A549 (cell line): ENCODE results near the gene KLHL29. TPM values are rescaled to one million over a fixed set of nuclear protein-coding genes. Genes with fewer than 3 reads are reported as not detected.

Experiments used
- ATAC-seq, 2 experiments: fragments of 200-7000 bp in 1 of 2; fragments of >200 bp in 1 of 2; cut with Nextera tagmentation in 1 of 2; cut with Tn5 transposase in 1 of 2; 3 replicates each; pipeline versions ENCODE4 v1.8.0 to v1.9.1; 2018 to 2020; ENCODE audit warnings: mild to moderate bottlenecking in 1 of 2, moderate library complexity in 1 of 2
- CTCF ChIA-PET: fragments of 300-600 bp; sonication (Branson Sonifier 250); formaldehyde crosslinking; extraction: SDS; loops from one replicate; lab custom pipeline; 2021; ENCODE audit warnings: antibody characterized with exemption, inconsistent platforms; lab: Yijun Ruan, JAX
- POLR2A ChIA-PET: fragments of 350-600 bp; formaldehyde crosslinking; extraction: SDS; loops from one replicate; lab custom pipeline; 2021; ENCODE audit warnings: antibody characterized with exemption, inconsistent platforms; lab: Yijun Ruan, JAX
- DNase-seq, 2 experiments: peaks; one replicate each; pipeline versions ENCODE4 v3.0.0 to v3.0.0-alpha.2; 2011 to 2016; ENCODE audit warnings: low read depth in 1 of 2, low spot score in 1 of 2
- FAIRE-seq: peaks from 2 replicates; lab custom pipeline; 2011; peaks lifted over from hg19 to GRCh38; lab: Jason Lieb, UNC
- H3K27ac ChIP-seq, 2 experiments: fragments of >200 bp; sonication (Bioruptor Twin); formaldehyde crosslinking; 3 replicates each; pipeline ENCODE4 v1.5.1; 2016 to 2017
- H3K4me1 ChIP-seq: fragments of >200 bp; sonication (Bioruptor Twin); formaldehyde crosslinking; 3 replicates; pipeline ENCODE4 v1.6.1; 2016
- H3K4me2 ChIP-seq: fragments of >200 bp; sonication (Bioruptor Twin); formaldehyde crosslinking; 3 replicates; pipeline ENCODE4 v1.6.1; 2016
- H3K4me3 ChIP-seq: fragments of >200 bp; sonication (Bioruptor Twin); formaldehyde crosslinking; 3 replicates; pipeline ENCODE4 v1.5.1; 2016
- H3K9me3 ChIP-seq: fragments of >200 bp; sonication (Bioruptor Twin); formaldehyde crosslinking; 3 replicates; pipeline ENCODE4 v1.6.1; 2016
- BCL3 ChIP-seq: fragments of >200 bp; sonication (Bioruptor Twin); formaldehyde crosslinking; IDR thresholded peaks from 3 replicates; pipeline ENCODE4 v1.6.1; 2016
- CEBPB ChIP-seq, 2 experiments: fragments of >200 bp in 1 of 2; sonication (Bioruptor Twin) in 1 of 2; formaldehyde crosslinking in 1 of 2; IDR thresholded peaks; 2 replicates each; pipeline ENCODE4 v1.6.1; 2012 to 2016
- CHD2 ChIP-seq: fragments of 150-350 bp; IDR thresholded peaks from 2 replicates; pipeline ENCODE4 v1.6.1; 2014; ENCODE audit warnings: low read length; ENCODE audit not compliant: partially characterized antibody
- CHD4 ChIP-seq: fragments of 200-600 bp; sonication (generic); IDR thresholded peaks from 2 replicates; pipeline ENCODE4 v1.6.1; 2016; ENCODE audit warnings: antibody characterized with exemption, mild to moderate bottlenecking, borderline replicate concordance
- E2F6 ChIP-seq: IDR thresholded peaks from 2 replicates; pipeline ENCODE4 v1.6.1; 2012; ENCODE audit warnings: low read depth, borderline replicate concordance
- ESRRA ChIP-seq: fragments of 150-350 bp; IDR thresholded peaks from 2 replicates; pipeline ENCODE4 v1.6.1; 2014; ENCODE audit warnings: mild to moderate bottlenecking, low read length, borderline replicate concordance
- HOXA7 ChIP-seq: fragments of 250-450 bp; sonication (Bioruptor Pico); IDR thresholded peaks from 2 replicates; pipeline ENCODE4 v1.5.0; 2020; ENCODE audit warnings: mild to moderate bottlenecking, moderate library complexity
- HOXB13 ChIP-seq: fragments of 250-450 bp; sonication (Bioruptor Pico); IDR thresholded peaks from 2 replicates; pipeline ENCODE4 v1.5.0; 2020; ENCODE audit warnings: low read depth, mild to moderate bottlenecking, moderate library complexity
- JUNB ChIP-seq: fragments of >200 bp; sonication (Bioruptor Twin); formaldehyde crosslinking; IDR thresholded peaks from 2 replicates; pipeline ENCODE4 v1.6.1; 2016
- MAFK ChIP-seq: fragments of 450-650 bp; IDR thresholded peaks from 2 replicates; pipeline ENCODE4 v1.6.1; 2014; ENCODE audit not compliant: partially characterized antibody
- MYC ChIP-seq: IDR thresholded peaks from 2 replicates; pipeline ENCODE4 v1.6.1; 2012; ENCODE audit warnings: mild to moderate bottlenecking, inconsistent platforms, low read length, improper control_type of control experiment, borderline replicate concordance
- NPAS2 ChIP-seq: fragments of 250-450 bp; sonication (Bioruptor Pico); IDR thresholded peaks from 2 replicates; pipeline ENCODE4 v1.8.0; 2022; ENCODE audit warnings: mild to moderate bottlenecking, moderate library complexity, borderline replicate concordance
- POLR2AphosphoS2 ChIP-seq: conservative IDR thresholded peaks from 2 replicates; pipeline ENCODE4 v1.6.1; 2012; ENCODE audit warnings: low read length, improper control_type of control experiment, inconsistent platforms
- RCOR1 ChIP-seq: fragments of 150-350 bp; IDR thresholded peaks from 2 replicates; pipeline ENCODE4 v1.6.1; 2014; ENCODE audit warnings: antibody characterized with exemption, low read length, low read depth
- RFX5 ChIP-seq: fragments of 450-650 bp; IDR thresholded peaks from 2 replicates; pipeline ENCODE4 v1.7.1; 2014; ENCODE audit warnings: antibody characterized with exemption, mild to moderate bottlenecking, moderate library complexity
- TP53 ChIP-seq: fragments of 250-450 bp; sonication (Bioruptor Pico); IDR thresholded peaks from 2 replicates; pipeline ENCODE4 v1.5.0; 2021; ENCODE audit warnings: mild to moderate bottlenecking, moderate library complexity
- ZC3H11A ChIP-seq: fragments of 450-650 bp; IDR thresholded peaks from 2 replicates; pipeline ENCODE4 v1.6.1; 2014; ENCODE audit warnings: antibody characterized with exemption, mild to moderate bottlenecking
- ZSCAN20 ChIP-seq: fragments of 250-450 bp; sonication (Bioruptor Pico); IDR thresholded peaks from 2 replicates; pipeline ENCODE4 v1.8.0; 2022; ENCODE audit warnings: mild to moderate bottlenecking, moderate library complexity
- WGBS: methylation state at CpG from one replicate; pipeline ENCODE4 v1.1.6; 2017; ENCODE audit errors: missing lambda C conversion rate; 5-methylcytosine and 5-hydroxymethylcytosine counted together
- polyA plus RNA-seq, 4 experiments: library from polyadenylated mRNA; depleted of rRNA in 3 of 4; stranded (reverse); fragments of >200 nt; fragmentation: RNase III in 1 of 4; extraction: RNeasy Plus Mini Kit Qiagen cat#74134 plus additional on column Dnase treatment in 1 of 4; gene quantifications; 2 replicates in 3 of 4; 3 replicates in 1 of 4; pipeline ENCODE4 v1.2.3, GENCODE V29; 2011 to 2017
- TF ChIP-seq, protein P1 (sequence below): fragments of 450-650 bp; IDR thresholded peaks from 2 replicates; pipeline ENCODE4 v1.6.1; 2014; ENCODE audit warnings: antibody characterized with exemption
- TF ChIP-seq, protein P2 (sequence below): fragments of 200-600 bp; sonication (generic); IDR thresholded peaks from 2 replicates; pipeline ENCODE4 v1.6.1; 2016; ENCODE audit warnings: antibody characterized with exemption, mild to moderate bottlenecking, moderate library complexity
- TF ChIP-seq, protein P3 (sequence below): fragments of 250-450 bp; sonication (Bioruptor Pico); IDR thresholded peaks from 2 replicates; pipeline ENCODE4 v1.5.0; 2021; ENCODE audit warnings: mild to moderate bottlenecking, moderate library complexity, borderline replicate concordance

The KLHL29 gene
- polyA plus RNA-seq, 2 of the 4 experiments (the other 2 are of a cell fraction), result 1.3 to 2.5 TPM

- TF ChIP-seq CEBPB (IDR thresholded peaks at IDR 0.05) (no peak), CHD2 (no peak), RFX5 (no peak), JUNB (no peak), MYC (no peak), MAFK (no peak), NPAS2 (CRISPR knock-in tag) (no peak), CHD4 (no peak)
- TF ChIP-seq, protein P1, sequence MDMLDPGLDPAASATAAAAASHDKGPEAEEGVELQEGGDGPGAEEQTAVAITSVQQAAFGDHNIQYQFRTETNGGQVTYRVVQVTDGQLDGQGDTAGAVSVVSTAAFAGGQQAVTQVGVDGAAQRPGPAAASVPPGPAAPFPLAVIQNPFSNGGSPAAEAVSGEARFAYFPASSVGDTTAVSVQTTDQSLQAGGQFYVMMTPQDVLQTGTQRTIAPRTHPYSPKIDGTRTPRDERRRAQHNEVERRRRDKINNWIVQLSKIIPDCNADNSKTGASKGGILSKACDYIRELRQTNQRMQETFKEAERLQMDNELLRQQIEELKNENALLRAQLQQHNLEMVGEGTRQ, result no peak
- TF ChIP-seq, all 56 proteins: peak for 0
- Histone ChIP-seq H3K27ac (no peak overlapping the region), H3K4me1 (no peaks in the 10 kb centered on the region), H3K4me3 (no peak overlapping the region), H3K9me3 (no peaks in the 10 kb centered on the region), H3K4me2 (no peak overlapping the region)
- POLR2A ChIA-PET, result no interaction called here
- CTCF ChIA-PET, result interaction anchor here (1.3 to 1.6 kb wide), 2 partner anchors 9 to 13 kb away, joined by 3 to 5 read pairs; no protein-coding TSS in a partner anchor
- FAIRE-seq, result no peak
- 86% methylated on average over 5 of the region's 5 CpGs for WGBS
- no peak for DNase-seq
- ATAC-seq, result no peak
These were observed 194.7 kb downstream of the KLHL29 start for GRCh38 chr2:23579674-23580073.

DNA sequence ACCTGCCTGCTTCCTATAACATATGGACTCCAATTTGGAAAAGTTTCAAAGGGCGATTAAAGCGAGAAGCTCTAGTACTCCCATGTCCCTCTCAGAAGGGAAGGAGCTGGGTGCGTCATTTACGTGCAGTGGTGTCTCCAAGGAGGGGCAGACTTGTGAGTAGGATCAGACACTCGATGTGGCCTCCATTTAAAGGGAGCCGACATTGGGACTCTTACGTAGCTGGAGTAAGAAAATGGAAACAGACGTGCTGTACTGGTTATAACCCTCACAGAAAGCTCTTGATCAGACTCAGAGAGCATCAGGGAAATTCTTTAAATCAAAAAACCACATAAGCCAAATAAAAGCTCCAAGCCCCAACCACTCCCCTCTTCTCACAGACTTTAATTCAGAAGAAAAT is 198.5 kb downstream of the KLHL29 start:
- TF ChIP-seq HOXB13 (CRISPR knock-in tag) (no peak), ZC3H11A (no peak), RFX5 (no peak), HOXA7 (no peak), ESRRA (no peak), TP53 (CRISPR knock-in tag) (no peak), E2F6 (no peak), MYC (no peak), POLR2AphosphoS2 (no peak), BCL3 (no peak), ZSCAN20 (CRISPR knock-in tag) (no peak), RCOR1 (no peak)
- TF ChIP-seq, protein P2, sequence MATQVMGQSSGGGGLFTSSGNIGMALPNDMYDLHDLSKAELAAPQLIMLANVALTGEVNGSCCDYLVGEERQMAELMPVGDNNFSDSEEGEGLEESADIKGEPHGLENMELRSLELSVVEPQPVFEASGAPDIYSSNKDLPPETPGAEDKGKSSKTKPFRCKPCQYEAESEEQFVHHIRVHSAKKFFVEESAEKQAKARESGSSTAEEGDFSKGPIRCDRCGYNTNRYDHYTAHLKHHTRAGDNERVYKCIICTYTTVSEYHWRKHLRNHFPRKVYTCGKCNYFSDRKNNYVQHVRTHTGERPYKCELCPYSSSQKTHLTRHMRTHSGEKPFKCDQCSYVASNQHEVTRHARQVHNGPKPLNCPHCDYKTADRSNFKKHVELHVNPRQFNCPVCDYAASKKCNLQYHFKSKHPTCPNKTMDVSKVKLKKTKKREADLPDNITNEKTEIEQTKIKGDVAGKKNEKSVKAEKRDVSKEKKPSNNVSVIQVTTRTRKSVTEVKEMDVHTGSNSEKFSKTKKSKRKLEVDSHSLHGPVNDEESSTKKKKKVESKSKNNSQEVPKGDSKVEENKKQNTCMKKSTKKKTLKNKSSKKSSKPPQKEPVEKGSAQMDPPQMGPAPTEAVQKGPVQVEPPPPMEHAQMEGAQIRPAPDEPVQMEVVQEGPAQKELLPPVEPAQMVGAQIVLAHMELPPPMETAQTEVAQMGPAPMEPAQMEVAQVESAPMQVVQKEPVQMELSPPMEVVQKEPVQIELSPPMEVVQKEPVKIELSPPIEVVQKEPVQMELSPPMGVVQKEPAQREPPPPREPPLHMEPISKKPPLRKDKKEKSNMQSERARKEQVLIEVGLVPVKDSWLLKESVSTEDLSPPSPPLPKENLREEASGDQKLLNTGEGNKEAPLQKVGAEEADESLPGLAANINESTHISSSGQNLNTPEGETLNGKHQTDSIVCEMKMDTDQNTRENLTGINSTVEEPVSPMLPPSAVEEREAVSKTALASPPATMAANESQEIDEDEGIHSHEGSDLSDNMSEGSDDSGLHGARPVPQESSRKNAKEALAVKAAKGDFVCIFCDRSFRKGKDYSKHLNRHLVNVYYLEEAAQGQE, result no peak
- TF ChIP-seq, protein P3, sequence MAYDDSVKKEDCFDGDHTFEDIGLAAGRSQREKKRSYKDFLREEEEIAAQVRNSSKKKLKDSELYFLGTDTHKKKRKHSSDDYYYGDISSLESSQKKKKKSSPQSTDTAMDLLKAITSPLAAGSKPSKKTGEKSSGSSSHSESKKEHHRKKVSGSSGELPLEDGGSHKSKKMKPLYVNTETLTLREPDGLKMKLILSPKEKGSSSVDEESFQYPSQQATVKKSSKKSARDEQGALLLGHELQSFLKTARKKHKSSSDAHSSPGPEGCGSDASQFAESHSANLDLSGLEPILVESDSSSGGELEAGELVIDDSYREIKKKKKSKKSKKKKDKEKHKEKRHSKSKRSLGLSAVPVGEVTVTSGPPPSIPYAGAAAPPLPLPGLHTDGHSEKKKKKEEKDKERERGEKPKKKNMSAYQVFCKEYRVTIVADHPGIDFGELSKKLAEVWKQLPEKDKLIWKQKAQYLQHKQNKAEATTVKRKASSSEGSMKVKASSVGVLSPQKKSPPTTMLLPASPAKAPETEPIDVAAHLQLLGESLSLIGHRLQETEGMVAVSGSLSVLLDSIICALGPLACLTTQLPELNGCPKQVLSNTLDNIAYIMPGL, result no peak
- Histone ChIP-seq H3K4me2 (no peak overlapping the region), H3K4me1 (no peaks in the 10 kb centered on the region), H3K9me3 (no peaks in the 10 kb centered on the region), H3K27ac (no peak overlapping the region), H3K4me3 (no peak overlapping the region)
- DNase-seq (no peak), ATAC-seq (no peak), FAIRE-seq (no peak)
- CTCF ChIA-PET, result interaction anchor here (0.6 to 2.0 kb wide), 2 partner anchors 10 to 707 kb away, joined by 3 to 7 read pairs; no protein-coding TSS in a partner anchor
- POLR2A ChIA-PET, result no interaction called here
- 86% methylated on average over 8 of the region's 8 CpGs for WGBS
